ENCODE data around the gene RBMXL3.

- TF ChIP-seq ZNF138 (CRISPR knock-in tag; conservative IDR thresholded peaks at IDR 0.05) (no peak), FOXP4 (CRISPR knock-in tag; IDR thresholded peaks at IDR 0.05) (no peak), CTCF (IDR thresholded peaks at IDR 0.05) (no peak), ZNF425 (CRISPR knock-in tag; conservative IDR thresholded peaks at IDR 0.05) (no peak), JAZF1 (CRISPR knock-in tag; IDR thresholded peaks at IDR 0.05) (no peak), AR (CRISPR knock-in tag; IDR thresholded peaks at IDR 0.05) (no peak), USF2 (CRISPR knock-in tag; IDR thresholded peaks at IDR 0.05) (no peak), ESRRA (CRISPR knock-in tag; IDR thresholded peaks at IDR 0.05; ENCODE audit: borderline replicate concordance) (no peak)
Observed at GRCh38 chrX:115214151-115214550, 24.9 kb downstream of the RBMXL3 start.

All from WTC11 (cell line).